GM21723 (cell line): Measurements from ENCODE around the gene TICAM2.
A peak's percentile ranks its signal among the peaks of the same experiment; 100 is the strongest.

Source experiments
- ATAC-seq: cut with Tn5 transposase; IDR thresholded peaks from one replicate; pipeline ENCODE4 v1.9.1; 2021; ENCODE audit warnings: mild to moderate bottlenecking, moderate library complexity; ENCODE audit not compliant: unreplicated experiment

The TICAM2 gene

DNA sequence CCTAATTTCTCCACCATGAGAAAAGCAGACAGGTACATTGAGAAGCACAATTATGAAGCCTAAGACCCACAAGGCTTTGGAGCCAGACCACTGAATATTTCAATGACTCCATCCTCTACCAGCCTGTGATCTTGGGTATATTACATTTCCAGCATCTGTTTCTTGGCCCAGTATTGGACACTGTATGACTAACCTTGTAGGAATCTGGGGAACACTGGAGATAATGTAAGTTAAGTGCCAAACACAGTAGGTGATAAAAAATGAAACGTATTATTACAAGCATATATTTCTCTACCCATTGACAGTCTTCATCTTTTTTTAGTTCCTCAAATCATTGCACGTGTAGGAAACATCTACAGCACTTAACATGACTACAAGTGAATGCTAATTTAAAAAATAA, 29.1 kb downstream of the TICAM2 start:
- ATAC-seq: no peak

DNA sequence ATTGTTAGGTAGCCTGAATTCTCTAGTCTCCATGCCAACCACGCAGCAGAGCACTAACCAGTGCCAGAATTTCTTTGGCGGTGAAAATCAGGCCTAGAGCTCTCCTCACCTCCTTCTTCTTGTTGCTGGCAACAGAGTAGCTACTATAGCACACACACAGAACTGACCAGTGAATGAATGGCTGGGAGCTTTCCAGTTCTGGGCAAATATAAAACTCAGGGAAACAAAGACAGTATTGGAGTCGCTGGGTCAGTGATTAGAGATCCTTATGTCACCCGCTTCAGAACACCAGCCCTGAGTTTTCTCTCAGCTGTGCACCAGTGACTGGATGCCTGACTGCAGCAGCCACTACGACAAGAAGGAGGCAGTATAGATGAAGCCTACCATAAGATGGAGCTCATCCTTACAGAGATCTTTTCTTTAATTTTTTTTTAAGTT, 30.8 kb downstream of the TICAM2 start:
- ATAC-seq: no peak

GRCh38 chr5:115568668-115569067, 33.6 kb downstream of the TICAM2 start:
- no peak for ATAC-seq

- ATAC-seq: no peak
Observed at GRCh38 chr5:115565233-115565632, 37.0 kb downstream of the TICAM2 start.

DNA sequence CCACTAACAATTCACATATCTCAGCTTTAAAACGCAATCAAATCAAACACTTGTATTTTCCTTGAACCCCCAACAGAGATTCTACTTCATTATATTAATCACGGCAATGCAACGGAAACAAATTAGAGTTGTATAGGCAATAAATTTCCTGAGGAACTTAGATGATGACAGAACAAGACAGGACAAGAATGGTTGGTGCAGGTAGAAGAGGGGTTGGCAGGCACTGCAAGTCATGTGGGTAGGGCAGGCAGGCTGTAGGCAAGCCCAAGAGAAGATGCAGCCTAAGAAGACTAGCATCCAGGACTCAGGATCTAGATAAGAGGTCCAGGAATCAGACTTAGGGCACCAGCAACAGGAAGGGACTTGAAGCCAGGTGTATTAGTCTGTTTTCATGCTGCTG, 41.1 kb downstream of the TICAM2 start:
- no peak for ATAC-seq

DNA sequence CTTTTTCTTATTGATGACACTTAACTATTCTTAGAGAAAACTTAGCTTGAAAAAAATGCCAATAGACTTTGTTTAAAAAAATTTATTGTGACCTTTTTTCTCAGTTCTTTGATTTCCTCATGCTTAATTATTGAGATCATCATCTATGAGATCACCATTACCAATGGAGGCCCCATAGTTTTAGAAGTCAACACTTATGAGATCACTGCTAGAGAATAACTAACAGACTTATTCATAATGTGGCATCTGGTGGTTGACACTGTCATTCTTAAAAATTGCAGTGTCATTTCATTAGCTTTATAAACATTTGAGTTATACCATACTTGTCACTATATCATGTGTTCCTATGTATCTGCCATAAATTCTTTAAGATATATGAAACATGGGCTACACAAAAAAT, 42.8 kb downstream of the TICAM2 start:
- ATAC-seq: no peak

DNA sequence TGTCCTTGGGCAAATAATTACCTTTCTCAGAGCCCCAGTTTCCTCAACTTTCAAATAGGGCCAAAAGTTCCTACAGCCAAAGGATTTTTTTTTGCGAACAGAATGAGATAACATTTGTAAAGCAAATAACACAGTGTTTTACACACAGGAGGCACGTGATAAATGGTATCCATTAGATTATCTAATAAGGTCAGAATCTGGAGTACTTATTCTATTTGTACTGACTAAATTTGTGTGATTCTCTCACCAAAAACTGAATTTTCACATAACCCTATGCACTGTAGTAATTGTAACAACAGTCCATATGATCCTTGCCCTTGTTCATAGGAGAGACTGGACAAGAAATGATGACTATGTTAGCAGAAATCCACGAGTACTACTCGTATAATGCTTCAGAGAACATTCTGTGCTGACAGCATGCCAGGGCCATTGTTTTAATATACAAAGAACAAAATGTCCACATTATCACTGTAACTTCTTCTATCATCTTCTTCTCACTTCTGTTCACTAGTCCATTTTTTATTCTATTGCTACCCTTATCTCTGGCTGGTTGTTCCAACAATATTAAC, 43.8 kb downstream of the TICAM2 start:
- no peak for ATAC-seq

DNA sequence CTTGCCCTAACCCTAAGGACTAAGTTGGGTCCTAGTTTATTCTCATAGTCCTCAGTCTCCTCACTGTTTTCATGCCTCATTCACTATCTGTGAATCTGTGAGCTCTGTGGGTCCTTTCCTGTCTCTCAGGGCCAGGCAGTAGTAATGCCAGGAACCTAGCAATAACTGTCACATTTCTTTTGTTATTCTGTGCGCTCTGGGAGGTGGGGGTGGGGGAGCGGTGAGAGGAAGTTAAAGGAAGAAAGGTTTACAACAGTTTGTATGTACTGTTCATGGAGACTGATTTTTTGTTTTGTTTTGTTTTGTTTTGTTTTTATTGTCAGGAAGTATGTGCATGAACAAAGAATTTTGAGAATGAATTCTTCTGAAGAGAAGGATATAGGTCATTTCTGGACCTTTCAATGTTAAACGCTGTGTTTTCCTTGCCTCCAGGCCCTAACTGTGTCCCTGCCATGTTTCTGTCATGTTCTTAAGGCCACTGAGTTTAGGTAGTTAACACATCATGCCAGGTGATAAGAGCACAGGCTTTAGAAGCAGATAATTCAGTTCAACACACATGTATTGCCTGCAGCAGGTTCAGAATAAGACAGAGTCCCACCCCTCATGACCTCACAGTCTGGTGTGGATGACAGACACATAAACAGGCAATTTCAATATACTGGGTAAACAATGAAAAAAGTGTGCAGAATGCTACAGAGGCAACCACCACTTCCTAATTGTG, 44.5 kb downstream of the TICAM2 start:
- no peak for ATAC-seq

DNA sequence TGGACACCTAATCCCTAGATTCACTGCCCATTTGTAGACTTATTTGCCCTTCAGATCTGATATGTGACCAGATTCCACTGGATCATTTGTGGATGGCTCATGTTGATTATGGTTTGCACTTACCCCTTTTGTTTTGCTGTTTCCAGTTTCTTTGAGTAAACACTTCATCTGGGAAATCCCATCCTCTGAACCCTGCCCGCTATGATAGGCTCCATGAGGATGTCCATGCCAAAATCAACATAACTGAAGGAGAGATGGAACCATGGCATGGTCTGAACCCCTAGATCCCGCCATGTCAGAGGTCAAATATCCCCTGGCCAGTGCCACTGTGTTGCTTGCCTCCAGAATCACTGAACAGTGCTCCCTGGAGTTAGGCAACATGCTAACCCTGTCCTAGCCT, 46.0 kb downstream of the TICAM2 start:
- ATAC-seq: no peak

GRCh38 chr5:115555084-115555633, 47.1 kb downstream of the TICAM2 start:
- ATAC-seq: no peak

DNA sequence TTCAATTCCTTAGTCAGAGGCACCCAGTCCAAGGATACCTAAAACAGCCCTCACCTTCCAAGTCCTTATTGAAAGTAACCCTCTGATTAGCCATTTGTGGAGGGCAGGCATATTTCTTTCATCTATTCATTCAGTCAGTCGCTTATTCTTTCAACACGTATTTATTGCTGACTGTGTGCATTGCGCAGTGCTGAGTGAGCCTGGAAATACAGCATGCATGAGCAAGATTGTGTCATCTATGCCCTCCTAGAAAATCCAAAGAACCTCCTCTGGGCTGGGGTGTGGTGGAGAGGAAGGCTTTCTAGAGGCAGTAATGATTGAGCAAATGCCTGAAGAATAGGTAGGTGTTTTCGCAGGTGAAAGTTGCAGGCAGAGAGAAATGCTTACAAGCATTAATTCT, 49.2 kb downstream of the TICAM2 start:
- no peak for ATAC-seq

- ATAC-seq: no peak
Observed at GRCh38 chr5:115551415-115551814, 50.9 kb downstream of the TICAM2 start.

DNA sequence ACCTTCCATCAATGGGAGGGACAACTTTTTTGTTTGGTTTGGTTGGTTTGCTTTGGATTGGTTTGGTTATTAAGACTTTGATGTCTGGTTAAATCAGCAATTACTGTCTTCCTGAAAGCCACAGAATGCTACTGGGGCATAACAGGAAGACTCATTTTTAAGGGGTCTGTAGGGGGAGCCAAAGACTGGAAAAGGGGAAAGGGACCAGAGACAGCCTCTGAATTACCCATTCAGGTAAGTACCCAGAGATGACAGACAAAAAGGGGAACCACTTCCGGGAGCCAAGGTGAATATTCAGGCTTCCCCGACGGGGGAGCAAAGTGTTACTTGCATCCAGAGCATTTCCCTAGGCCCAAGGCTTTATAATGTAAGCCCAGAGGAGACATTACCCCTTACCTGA, 53.1 kb downstream of the TICAM2 start:
- peak; percentile 19 for ATAC-seq

GRCh38 chr5:115548683-115549082, 53.6 kb downstream of the TICAM2 start:
- no peak for ATAC-seq

DNA sequence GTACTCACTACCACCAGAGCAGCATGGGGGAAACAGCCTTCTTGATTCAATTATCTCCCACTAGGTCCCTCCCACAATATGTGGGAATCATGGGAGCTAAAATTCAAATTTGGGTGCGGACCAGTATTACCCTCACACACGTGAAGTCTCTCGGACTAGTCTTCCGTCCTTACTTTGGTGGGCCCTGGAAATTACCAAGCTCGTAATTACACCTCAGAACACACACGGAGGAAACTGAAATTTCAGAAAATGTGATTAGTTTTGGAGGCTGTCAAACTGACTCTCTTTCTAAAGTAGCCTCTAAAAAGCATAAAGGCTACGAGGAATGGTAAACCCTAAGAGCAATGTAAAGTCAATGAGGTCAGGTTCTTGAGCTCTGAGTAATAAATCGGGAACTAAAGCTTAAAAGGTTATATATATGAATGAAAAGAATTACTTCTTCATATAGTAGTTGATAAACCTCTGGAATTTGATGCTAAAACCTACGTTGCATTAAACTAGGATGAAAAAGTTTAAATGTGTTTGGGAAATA, 56.9 kb downstream of the TICAM2 start:
- ATAC-seq: no peak

GRCh38 chr5:115544436-115545350, 57.6 kb downstream of the TICAM2 start, which contains the start of gene FEM1C:
FEM1C (minus strand) TSS chr5:115544775; CDS start chr5:115543493, 1,282 bp downstream.
- peak; percentile 95 for ATAC-seq

DNA sequence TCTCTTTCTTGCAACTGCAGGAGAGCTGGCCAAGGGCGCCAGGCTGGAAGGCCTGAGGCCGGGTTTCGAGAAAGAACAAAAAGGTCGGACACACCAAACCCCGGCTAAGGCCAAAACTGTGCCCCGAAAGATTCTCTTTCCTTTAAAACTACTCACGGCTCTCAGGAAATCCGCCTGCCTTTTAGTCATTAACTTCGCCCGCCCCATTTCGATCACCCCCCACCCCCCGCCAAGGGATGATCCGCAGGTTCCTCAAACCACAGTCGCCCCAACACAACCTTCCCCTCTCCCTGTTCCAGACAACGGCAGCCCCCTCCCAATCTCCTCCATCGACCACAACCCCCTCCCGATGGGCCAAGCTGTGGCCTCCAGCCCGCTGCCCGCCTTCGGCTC, 58.2 kb downstream of the TICAM2 start:
- no peak for ATAC-seq

DNA sequence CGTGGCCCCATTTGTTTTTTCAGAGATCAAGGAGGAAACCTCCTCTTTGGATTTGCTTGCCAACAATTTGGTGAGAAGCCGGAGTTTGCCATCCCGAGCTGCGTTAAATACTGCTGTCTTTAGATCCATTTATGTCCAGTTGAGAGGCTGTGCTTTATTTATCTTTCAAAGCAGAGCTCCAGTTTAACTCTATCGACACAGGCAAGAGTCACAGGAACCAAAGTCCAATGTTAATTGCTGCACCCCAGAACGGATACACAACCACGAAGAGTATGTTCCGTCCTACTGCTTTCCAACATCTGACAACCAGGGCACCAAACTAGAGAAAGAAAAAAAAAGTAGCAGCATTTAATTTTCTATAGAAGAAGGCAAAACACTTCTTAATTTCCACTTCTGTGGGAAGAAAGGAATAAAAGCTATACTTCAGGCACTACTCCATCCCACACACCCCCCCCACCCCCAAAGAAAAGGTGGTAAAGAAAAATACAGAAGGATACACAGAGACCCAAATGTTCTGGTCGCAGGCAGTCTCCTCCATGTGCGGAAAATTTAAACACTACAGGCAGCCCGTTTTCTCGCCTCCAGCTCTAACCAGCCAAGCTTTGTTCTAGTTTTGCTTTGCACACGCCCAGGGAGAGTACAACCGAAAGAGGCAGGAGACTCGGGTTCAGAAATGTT, 58.8 kb downstream of the TICAM2 start:
- peak; percentile 33 for ATAC-seq

DNA sequence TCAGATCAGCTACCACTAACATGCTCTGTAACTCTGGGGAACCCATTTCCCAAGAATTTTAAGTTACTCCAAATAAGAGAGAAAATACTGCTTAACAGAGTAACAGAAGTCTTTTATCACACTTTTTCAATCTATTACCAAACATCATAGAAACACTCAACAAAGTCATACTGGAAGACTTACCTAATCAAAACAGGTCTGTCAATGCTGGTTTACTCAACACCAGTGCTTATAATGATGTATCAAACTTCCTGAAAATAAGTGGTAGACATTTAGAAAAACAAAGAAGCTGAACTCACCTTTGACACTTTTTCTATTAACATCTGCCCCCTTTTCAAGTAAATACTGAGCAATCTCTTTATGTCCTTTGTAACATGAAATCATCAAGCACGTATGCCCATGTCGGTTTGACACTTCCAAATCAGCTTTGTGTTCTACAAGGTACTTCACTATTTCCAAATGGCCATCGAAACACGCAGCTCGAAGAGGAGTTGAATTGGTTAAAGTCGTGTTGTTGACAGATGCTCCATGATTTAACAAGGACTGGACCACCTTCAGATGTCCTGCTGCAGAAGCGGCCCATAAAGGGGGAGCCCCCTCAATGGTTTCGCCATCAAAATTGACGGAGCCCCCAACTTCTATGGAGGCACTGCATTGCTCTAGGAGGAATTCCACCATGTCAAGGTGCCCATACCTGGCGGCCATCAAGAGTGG, 59.5 kb downstream of the TICAM2 start:
- ATAC-seq: no peak

GRCh38 chr5:115542086-115542485, 60.2 kb downstream of the TICAM2 start:
- ATAC-seq: no peak
